IMR-90 (cell line): ENCODE data around the gene TMEM117. TPM values are rescaled to one million over a fixed set of nuclear protein-coding genes. Genes with fewer than 3 reads are reported as not detected.

Source experiments
- ATAC-seq: fragments of 200-7000 bp; cut with Tn5 transposase; 2 replicates; pipeline ENCODE4 v1.9.1; 2020; ENCODE audit warnings: low read depth, mild to moderate bottlenecking, moderate library complexity
- BruUV-seq: library from RNA; stranded (reverse); fragments of 400-500 nt; replicated peaks from 2 replicates; lab custom pipeline; 2021; lab: Mats Ljungman, UMichigan
- CTCF ChIA-PET: fragments of 300-600 bp; formaldehyde crosslinking; extraction: SDS; loops from one replicate; lab custom pipeline; 2021; ENCODE audit warnings: antibody characterized with exemption; lab: Yijun Ruan, JAX
- POLR2A ChIA-PET: fragments of 300-600 bp; sonication (Branson Sonifier 250); formaldehyde crosslinking; loops from one replicate; lab custom pipeline; 2022; ENCODE audit warnings: antibody characterized with exemption; ENCODE audit not compliant: unreplicated experiment; lab: Charles Lee
- DNase-seq: peaks from one replicate; pipeline ENCODE4 v3.0.0; 2013
- H2AFZ ChIP-seq: replicated peaks from 2 replicates; pipeline ENCODE3; 2013; ENCODE audit warnings: low read length, mild to moderate bottlenecking; ENCODE audit not compliant: poor library complexity
- H2AK5ac ChIP-seq: 2 replicates; pipeline ENCODE4 v1.6.1; 2013; ENCODE audit warnings: low read depth, low read length, inconsistent platforms
- H2AK9ac ChIP-seq: replicated peaks from 2 replicates; pipeline ENCODE3; 2013; ENCODE audit warnings: mild to moderate bottlenecking, low read depth, low read length, moderate library complexity; ENCODE audit not compliant: poor library complexity
- H2BK120ac ChIP-seq: 2 replicates; pipeline ENCODE4 v1.6.1; 2013; ENCODE audit warnings: low read depth, low read length, inconsistent platforms
- H2BK15ac ChIP-seq: 3 replicates; pipeline ENCODE4 v1.6.1; 2013; ENCODE audit warnings: low read depth, low read length, inconsistent platforms
- H2BK20ac ChIP-seq: 2 replicates; pipeline ENCODE4 v1.6.1; 2013; ENCODE audit warnings: low read depth, mild to moderate bottlenecking, inconsistent platforms, low read length, moderate library complexity
- H2BK5ac ChIP-seq: 2 replicates; pipeline ENCODE4 v1.6.1; 2013; ENCODE audit warnings: mild to moderate bottlenecking, low read depth, low read length, inconsistent platforms; ENCODE audit not compliant: poor library complexity, severe bottlenecking
- H3K14ac ChIP-seq: replicated peaks from 2 replicates; pipeline ENCODE4 v1.6.1; 2013; ENCODE audit warnings: low read depth, low read length, inconsistent platforms
- H3K18ac ChIP-seq: 2 replicates; pipeline ENCODE4 v1.6.1; 2013; ENCODE audit warnings: low read depth, low read length, control low read depth
- H3K23ac ChIP-seq: 2 replicates; pipeline ENCODE4 v1.6.1; 2013; ENCODE audit warnings: low read depth, low read length, inconsistent platforms
- H3K27ac ChIP-seq: 2 replicates; pipeline ENCODE4 v1.5.1; 2013; ENCODE audit warnings: mild to moderate bottlenecking, control low read depth, low read length; ENCODE audit not compliant: insufficient read depth
- H3K27me3 ChIP-seq: 2 replicates; pipeline ENCODE4 v1.6.1; 2013; ENCODE audit warnings: low read length; ENCODE audit not compliant: control insufficient read depth, insufficient read depth
- H3K36me3 ChIP-seq: 2 replicates; pipeline ENCODE4 v1.6.1; 2013; ENCODE audit warnings: low read length, mixed read lengths; ENCODE audit not compliant: control insufficient read depth, insufficient read depth
- H3K4ac ChIP-seq: 2 replicates; pipeline ENCODE4 v1.6.1; 2013; ENCODE audit warnings: low read depth, low read length, inconsistent platforms
- H3K4me1 ChIP-seq: 2 replicates; pipeline ENCODE4 v1.6.1; 2013; ENCODE audit warnings: low read length, mixed read lengths; ENCODE audit not compliant: control insufficient read depth, insufficient read depth
- H3K4me2 ChIP-seq: 2 replicates; pipeline ENCODE4 v1.6.1; 2013; ENCODE audit warnings: low read depth, mild to moderate bottlenecking, control low read depth, low read length, moderate library complexity
- H3K4me3 ChIP-seq: 2 replicates; pipeline ENCODE4 v1.5.1; 2013; ENCODE audit warnings: low read depth, mild to moderate bottlenecking, control low read depth, low read length, moderate library complexity; ENCODE audit not compliant: insufficient read depth
- H3K56ac ChIP-seq: 2 replicates; pipeline ENCODE4 v1.6.1; 2013; ENCODE audit warnings: low read length, inconsistent platforms; ENCODE audit not compliant: insufficient read depth; ENCODE audit errors: extremely low read depth
- H3K79me1 ChIP-seq, 2 experiments: 2 replicates each; pipeline ENCODE4 v1.6.1; 2013; ENCODE audit warnings: low read length in 2 of 2, inconsistent platforms in 1 of 2, low read depth in 1 of 2
- H3K9ac ChIP-seq: 2 replicates; pipeline ENCODE4 v1.6.1; 2013; ENCODE audit warnings: low read depth, low read length, control low read depth
- H3K9me1 ChIP-seq: 2 replicates; pipeline ENCODE4 v1.6.1; 2013; ENCODE audit warnings: low read length, inconsistent platforms; ENCODE audit not compliant: insufficient read depth
- H3K9me3 ChIP-seq: 2 replicates; pipeline ENCODE4 v1.6.1; 2013; ENCODE audit warnings: low read length; ENCODE audit not compliant: control insufficient read depth, insufficient read depth
- H4K20me1 ChIP-seq: 2 replicates; pipeline ENCODE4 v1.6.1; 2013; ENCODE audit warnings: low read length, inconsistent platforms; ENCODE audit not compliant: insufficient read depth
- H4K5ac ChIP-seq: 2 replicates; pipeline ENCODE4 v1.6.1; 2013; ENCODE audit warnings: mild to moderate bottlenecking, low read depth, low read length, control low read depth
- H4K8ac ChIP-seq, 2 experiments: 2 replicates each; pipeline ENCODE4 v1.6.1; 2013; ENCODE audit warnings: low read depth in 2 of 2, low read length in 2 of 2, control low read depth in 1 of 2, inconsistent platforms in 1 of 2
- H4K91ac ChIP-seq: 2 replicates; pipeline ENCODE4 v1.6.1; 2013; ENCODE audit warnings: low read depth, low read length, inconsistent platforms; ENCODE audit not compliant: insufficient read depth
- BHLHE40 ChIP-seq: fragments of 150-350 bp; IDR thresholded peaks from 2 replicates; pipeline ENCODE4 v1.6.1; 2016; ENCODE audit warnings: mild to moderate bottlenecking, low read depth, low read length
- CEBPB ChIP-seq: IDR thresholded peaks from 2 replicates; pipeline ENCODE4 v1.6.1; 2012; ENCODE audit warnings: low read depth, low read length, improper control_type of control experiment
- CHD1 ChIP-seq: IDR thresholded peaks from 2 replicates; pipeline ENCODE4 v1.6.1; 2012; ENCODE audit warnings: low read depth, low read length, improper control_type of control experiment
- ELK1 ChIP-seq: fragments of 150-350 bp; IDR thresholded peaks from 2 replicates; pipeline ENCODE4 v1.6.1; 2016; ENCODE audit warnings: low read depth, mild to moderate bottlenecking, low read length, moderate library complexity, borderline replicate concordance
- FOS ChIP-seq: fragments of 150-350 bp; IDR thresholded peaks from 2 replicates; pipeline ENCODE4 v1.6.1; 2016; ENCODE audit warnings: low read depth, low read length
- MAFK ChIP-seq: IDR thresholded peaks from 2 replicates; pipeline ENCODE4 v1.6.1; 2012; ENCODE audit warnings: low read depth, low read length, improper control_type of control experiment
- MAZ ChIP-seq: IDR thresholded peaks from 2 replicates; pipeline ENCODE4 v1.6.1; 2012; ENCODE audit warnings: low read depth, mild to moderate bottlenecking, low read length, improper control_type of control experiment, moderate library complexity, borderline replicate concordance
- MXI1 ChIP-seq: IDR thresholded peaks from 2 replicates; pipeline ENCODE4 v1.6.1; 2012; ENCODE audit warnings: low read depth, mild to moderate bottlenecking, low read length, moderate library complexity, borderline replicate concordance
- NFE2L2 ChIP-seq: fragments of 150-350 bp; IDR thresholded peaks from 2 replicates; pipeline ENCODE4 v1.6.1; 2016; ENCODE audit warnings: low read depth, mild to moderate bottlenecking, low read length
- POLR2A ChIP-seq: IDR thresholded peaks from 2 replicates; pipeline ENCODE4 v1.6.1; 2012; ENCODE audit warnings: mild to moderate bottlenecking, low read depth, low read length
- RAD21 ChIP-seq: IDR thresholded peaks from 2 replicates; pipeline ENCODE4 v1.6.1; 2012; ENCODE audit warnings: low read length, improper control_type of control experiment
- RCOR1 ChIP-seq: IDR thresholded peaks from 2 replicates; pipeline ENCODE4 v1.6.1; 2012; ENCODE audit warnings: mild to moderate bottlenecking, low read length, improper control_type of control experiment; ENCODE audit not compliant: insufficient replicate concordance
- RFX5 ChIP-seq: IDR thresholded peaks from 2 replicates; pipeline ENCODE4 v1.8.0; 2012; ENCODE audit warnings: low read depth, mild to moderate bottlenecking, low read length, moderate library complexity
- SMC3 ChIP-seq: fragments of 150-350 bp; IDR thresholded peaks from 2 replicates; pipeline ENCODE4 v1.6.1; 2016; ENCODE audit warnings: low read depth, mild to moderate bottlenecking, antibody characterized with exemption, low read length, moderate library complexity
- WGBS, 2 experiments: methylation state at CpG; one replicate each; pipeline versions ENCODE4 v1.1.5 to v1.1.7; 2013; ENCODE audit warnings: missing lambda C conversion rate in 2 of 2; ENCODE audit not compliant: insufficient read length in 1 of 2; ENCODE audit errors: extremely low coverage in 2 of 2; 5-methylcytosine and 5-hydroxymethylcytosine counted together
- dilution Hi-C: fragments of 300-500 bp; cut with HindIII; formaldehyde crosslinking; loops from one replicate; pipeline ENCODE4 v1.14.3; 2018; ENCODE audit warnings: low sequenced_read_pairs; ENCODE audit not compliant: unreplicated experiment
- in situ Hi-C: fragments of 300-500 bp; cut with MboI; formaldehyde crosslinking; loops from 3 replicates; pipeline ENCODE4 v1.14.3; 2019; ENCODE audit warnings: low sequenced_read_pairs, inconsistent platforms, mixed read lengths
- intact Hi-C: fragments of 100-400 bp; cut with micrococcal nuclease; formaldehyde crosslinking; loops from 2 replicates; pipeline ENCODE4 v1.10.0; 2022
- polyA plus RNA-seq, 3 experiments: library from polyadenylated mRNA; depleted of rRNA; stranded (reverse); fragments of >200 nt; gene quantifications; 2 replicates each; pipeline ENCODE4 v1.2.3, GENCODE V29; 2012; ENCODE audit warnings: low replicate concordance in 1 of 3
- total RNA-seq: library from RNA; depleted of rRNA; stranded (reverse); fragments of >200 nt; gene quantifications from 2 replicates; pipeline ENCODE4 v1.2.3, GENCODE V29; 2012
- TF ChIP-seq, protein P1 (sequence below): fragments of 150-350 bp; IDR thresholded peaks from 2 replicates; pipeline ENCODE4 v1.6.1; 2017; ENCODE audit warnings: mild to moderate bottlenecking, antibody characterized with exemption, low read length, low read depth
- TF ChIP-seq, protein P2 (sequence below): conservative IDR thresholded peaks from 2 replicates; pipeline ENCODE4 v1.5.1; 2012; ENCODE audit warnings: mild to moderate bottlenecking, low read depth, low read length, improper control_type of control experiment

TMEM117 gene
- total and polyA plus RNA-seq, 2 of the 4 experiments (the other 2 are of a cell fraction): 8.7 to 21.0 TPM

- Histone ChIP-seq H2AFZ (no peak overlapping the region), H2BK120ac (no peak overlapping the region), H3K9me1 (peaks cover 4% of the 10 kb centered on the region; the same call in 1 of the 2 replicates), H2BK5ac (no peak overlapping the region), H3K14ac (no peak overlapping the region), H3K18ac (no peak overlapping the region), H4K5ac (no peak overlapping the region), H3K9me3 (no peaks in the 10 kb centered on the region), H3K79me1 (no peaks in the 10 kb centered on the region; a peak in 1 of 4 replicates), H3K4me3 (no peak overlapping the region), H3K56ac (no peak overlapping the region), H2BK20ac (no peak overlapping the region), H2AK5ac (no peak overlapping the region), H3K36me3 (no peaks in the 10 kb centered on the region), H3K27me3 (no peaks in the 10 kb centered on the region), H2BK15ac (no peak overlapping the region), H3K9ac (no peak overlapping the region), H3K27ac (no peak overlapping the region), H4K91ac (no peak overlapping the region), H3K4me2 (no peak overlapping the region), H3K4ac (no peak overlapping the region), H4K8ac (no peak overlapping the region), H3K23ac (no peak overlapping the region), H4K20me1 (no peaks in the 10 kb centered on the region), H3K4me1 (peaks cover 3% of the 10 kb centered on the region), H2AK9ac (no peak overlapping the region)
- DNase-seq (no peak), ATAC-seq (no peak)
- no CpG with 5 or more reads among the region's 1 CpG for WGBS, 2 experiments
- dilution Hi-C loops: no loop called here
- TF ChIP-seq RAD21: no peak
- TF ChIP-seq MAZ: no peak
- TF ChIP-seq SMC3: no peak
- TF ChIP-seq, protein P1, sequence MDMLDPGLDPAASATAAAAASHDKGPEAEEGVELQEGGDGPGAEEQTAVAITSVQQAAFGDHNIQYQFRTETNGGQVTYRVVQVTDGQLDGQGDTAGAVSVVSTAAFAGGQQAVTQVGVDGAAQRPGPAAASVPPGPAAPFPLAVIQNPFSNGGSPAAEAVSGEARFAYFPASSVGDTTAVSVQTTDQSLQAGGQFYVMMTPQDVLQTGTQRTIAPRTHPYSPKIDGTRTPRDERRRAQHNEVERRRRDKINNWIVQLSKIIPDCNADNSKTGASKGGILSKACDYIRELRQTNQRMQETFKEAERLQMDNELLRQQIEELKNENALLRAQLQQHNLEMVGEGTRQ: no peak
- no peak for TF ChIP-seq ELK1
- TF ChIP-seq FOS: no peak
- no peak for TF ChIP-seq POLR2A
- no peak for TF ChIP-seq RCOR1
- no peak for TF ChIP-seq BHLHE40
- no peak for TF ChIP-seq CEBPB
- TF ChIP-seq MAFK: no peak
- TF ChIP-seq, protein P2, sequence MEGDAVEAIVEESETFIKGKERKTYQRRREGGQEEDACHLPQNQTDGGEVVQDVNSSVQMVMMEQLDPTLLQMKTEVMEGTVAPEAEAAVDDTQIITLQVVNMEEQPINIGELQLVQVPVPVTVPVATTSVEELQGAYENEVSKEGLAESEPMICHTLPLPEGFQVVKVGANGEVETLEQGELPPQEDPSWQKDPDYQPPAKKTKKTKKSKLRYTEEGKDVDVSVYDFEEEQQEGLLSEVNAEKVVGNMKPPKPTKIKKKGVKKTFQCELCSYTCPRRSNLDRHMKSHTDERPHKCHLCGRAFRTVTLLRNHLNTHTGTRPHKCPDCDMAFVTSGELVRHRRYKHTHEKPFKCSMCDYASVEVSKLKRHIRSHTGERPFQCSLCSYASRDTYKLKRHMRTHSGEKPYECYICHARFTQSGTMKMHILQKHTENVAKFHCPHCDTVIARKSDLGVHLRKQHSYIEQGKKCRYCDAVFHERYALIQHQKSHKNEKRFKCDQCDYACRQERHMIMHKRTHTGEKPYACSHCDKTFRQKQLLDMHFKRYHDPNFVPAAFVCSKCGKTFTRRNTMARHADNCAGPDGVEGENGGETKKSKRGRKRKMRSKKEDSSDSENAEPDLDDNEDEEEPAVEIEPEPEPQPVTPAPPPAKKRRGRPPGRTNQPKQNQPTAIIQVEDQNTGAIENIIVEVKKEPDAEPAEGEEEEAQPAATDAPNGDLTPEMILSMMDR: no peak
- TF ChIP-seq NFE2L2: no peak
- TF ChIP-seq MXI1: no peak
- no peak for TF ChIP-seq RFX5
- no peak for TF ChIP-seq CHD1
- in situ Hi-C loops: loop anchor here (25.0 kb wide), 1 partner anchor 534 kb away; no protein-coding TSS in a partner anchor
- POLR2A ChIA-PET: no interaction called here
- BruUV-seq: no TSS peak
- intact Hi-C loops: no loop called here
- CTCF ChIA-PET: no interaction called here
These were observed 60.6 kb downstream of the TMEM117 start for GRCh38 chr12:43896496-43896895.
